HG02852 (cell line): ENCODE measurements around the gene SLC15A4.

Source experiments
- ATAC-seq: cut with Tn5 transposase; IDR thresholded peaks from one replicate; pipeline ENCODE4 v1.9.1; 2021; ENCODE audit warnings: mild to moderate bottlenecking, moderate library complexity; ENCODE audit not compliant: unreplicated experiment

SLC15A4 gene

GRCh38 chr12:128795530-128796361 lies 28.0 kb downstream of the SLC15A4 start:
- no peak for ATAC-seq

GRCh38 chr12:128794661-128795529 lies 28.9 kb downstream of the SLC15A4 start:
- no peak for ATAC-seq

DNA sequence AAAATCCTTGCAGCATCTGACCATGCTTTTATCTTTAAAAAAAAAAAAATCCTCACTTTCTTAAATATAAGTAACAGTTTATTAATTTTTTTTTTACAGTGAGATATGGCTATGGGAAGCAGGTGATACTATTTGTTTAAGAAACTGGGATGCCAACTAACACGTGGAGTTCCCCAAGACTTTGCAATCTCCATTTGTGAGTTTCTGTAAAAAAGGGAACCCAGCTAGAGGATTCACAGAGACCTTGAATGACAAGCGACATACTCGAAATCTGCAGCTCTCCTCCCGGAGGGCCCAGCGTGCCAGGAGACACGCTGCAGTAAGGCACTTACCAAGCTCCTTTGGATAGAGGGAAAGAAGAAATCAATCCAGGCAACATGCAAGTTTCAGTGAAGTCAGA lies 30.1 kb downstream of the SLC15A4 start:
- no peak for ATAC-seq

GRCh38 chr12:128792881-128793280 lies 30.9 kb downstream of the SLC15A4 start:
- no peak for ATAC-seq

GRCh38 chr12:128792398-128792797 lies 31.4 kb downstream of the SLC15A4 start:
- no peak for ATAC-seq

DNA sequence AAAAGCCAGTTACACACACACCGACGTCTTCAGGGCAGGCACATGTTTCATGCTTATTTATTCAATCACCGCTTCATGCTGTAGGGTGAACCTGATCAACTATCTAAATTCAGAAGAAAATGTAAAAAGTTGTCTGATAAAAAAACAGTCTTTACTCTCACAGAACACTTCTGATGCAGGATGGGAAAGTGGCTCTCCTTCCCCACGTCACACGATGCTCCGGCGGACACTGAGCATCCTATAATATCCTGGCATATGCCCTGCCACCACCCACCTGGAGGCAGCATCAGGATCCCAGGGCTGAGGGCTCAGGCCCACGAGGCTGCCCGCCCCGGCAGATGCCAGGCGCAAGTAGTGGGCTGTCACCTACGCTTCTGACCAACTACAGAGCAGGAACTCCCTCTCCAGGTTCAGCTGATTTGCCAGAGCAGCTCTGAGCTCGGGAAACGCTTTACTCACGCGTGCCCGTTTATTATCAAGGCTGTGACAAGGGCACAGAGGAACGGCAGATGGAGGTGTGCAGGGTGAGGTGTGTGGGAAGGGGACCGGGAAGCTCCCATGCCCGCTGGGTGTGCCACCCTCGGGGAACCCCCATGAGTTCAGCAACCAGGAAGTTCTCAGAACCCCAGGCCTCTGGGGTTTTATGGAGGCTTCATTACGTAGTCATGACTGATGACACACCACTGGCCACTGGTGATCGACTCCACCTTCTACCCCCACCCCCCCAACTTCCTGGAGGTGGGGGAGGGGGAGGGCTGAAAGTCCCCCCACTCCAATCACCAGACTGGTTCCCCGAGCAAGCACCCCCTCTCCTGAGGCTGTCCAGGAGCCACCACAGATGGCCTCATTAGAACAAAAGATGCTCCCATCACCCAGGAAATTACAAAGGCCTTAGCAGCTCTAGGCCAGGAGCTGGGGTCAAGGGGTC lies 32.1 kb downstream of the SLC15A4 start:
- no peak for ATAC-seq

DNA sequence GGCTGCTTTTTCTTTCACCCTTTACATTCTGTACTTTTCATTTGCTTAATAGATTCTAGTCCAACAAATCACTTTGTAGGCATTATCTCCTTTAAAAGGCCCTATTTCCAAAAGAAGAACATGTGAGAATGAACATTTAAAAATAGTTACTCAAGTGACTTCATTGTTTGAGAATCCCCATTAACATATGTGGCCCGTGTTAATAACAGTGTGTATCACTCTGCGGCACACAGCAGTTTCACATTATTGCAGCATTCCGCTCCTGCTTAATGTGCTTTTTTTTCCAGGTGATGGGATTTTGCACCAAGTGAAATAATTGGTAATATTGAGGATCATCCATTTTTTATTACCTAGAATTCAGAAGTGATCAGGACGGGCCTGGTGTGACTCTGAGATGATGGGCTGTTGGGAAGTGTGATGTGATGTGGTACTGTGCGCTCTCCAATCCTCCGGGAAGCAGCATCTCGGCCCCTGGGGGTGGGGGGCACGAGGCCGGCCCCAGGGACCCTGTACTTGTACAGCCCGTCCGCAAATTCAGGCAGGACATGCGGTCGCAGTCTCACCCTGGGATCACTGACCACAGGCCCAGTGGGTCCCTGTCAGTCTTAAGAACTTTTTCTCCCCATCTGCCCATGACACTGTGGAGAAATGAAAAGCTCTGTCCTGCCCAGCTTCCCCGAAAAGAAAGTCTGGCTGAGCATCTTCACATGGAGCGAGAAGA lies 32.9 kb downstream of the SLC15A4 start:
- ATAC-seq, result no peak

GRCh38 chr12:128790221-128790620 lies 33.5 kb downstream of the SLC15A4 start:
- ATAC-seq, result no peak

- no peak for ATAC-seq
Measured at GRCh38 chr12:128789356-128789929, 34.3 kb downstream of the SLC15A4 start.

DNA sequence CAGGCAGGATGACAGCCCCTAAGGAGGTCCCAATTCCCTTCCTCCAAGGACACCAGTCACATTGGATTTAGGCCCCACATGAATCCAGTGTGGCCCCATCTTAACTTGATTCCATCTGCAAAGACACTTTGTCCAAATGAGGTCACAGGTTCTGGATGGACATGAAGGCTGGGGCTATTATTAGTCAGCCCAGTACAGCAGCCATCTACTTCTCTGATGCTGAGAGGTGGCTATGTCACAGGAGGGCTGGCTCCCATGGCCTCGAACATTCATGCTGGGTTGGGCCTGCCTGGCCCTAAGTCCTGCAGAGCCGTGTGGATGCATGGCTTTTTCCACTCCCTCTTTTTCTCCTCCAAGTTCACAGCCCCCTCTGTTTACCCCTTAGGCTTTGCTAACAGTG lies 35.9 kb downstream of the SLC15A4 start:
- no peak for ATAC-seq

DNA sequence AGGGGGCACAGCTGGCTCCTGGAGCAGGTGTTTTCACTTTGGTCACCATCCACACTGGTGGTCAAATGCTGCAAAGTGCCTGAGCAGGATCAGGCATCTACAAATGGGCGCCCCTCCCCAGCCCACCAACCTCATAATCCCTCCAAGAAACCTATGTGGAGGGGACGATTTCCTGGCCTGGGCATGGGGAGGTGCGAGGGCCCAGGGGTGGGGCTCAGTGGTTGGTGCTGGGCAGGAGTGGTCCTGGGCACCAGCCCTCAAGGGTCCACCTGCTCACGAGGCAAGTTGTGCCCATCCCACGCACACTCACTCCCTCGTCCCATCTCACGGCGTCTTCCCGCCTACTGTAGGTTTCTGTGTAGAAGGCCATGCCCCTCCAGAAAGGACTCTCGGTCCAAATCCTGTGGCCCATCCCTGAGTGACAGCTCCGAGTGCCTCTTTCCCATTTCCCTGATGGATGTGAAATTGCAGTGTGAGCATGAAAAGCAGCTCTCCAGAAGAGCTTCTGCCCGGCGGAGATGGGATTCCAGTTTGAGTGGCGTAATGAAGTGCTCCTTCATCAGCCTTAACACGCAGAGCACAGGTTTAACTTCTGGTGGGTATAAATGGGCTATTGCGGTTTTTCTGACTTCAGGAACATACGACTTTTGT lies 36.9 kb downstream of the SLC15A4 start:
- no peak for ATAC-seq

GRCh38 chr12:128784030-128784760 lies 39.6 kb downstream of the SLC15A4 start:
- no peak for ATAC-seq

DNA sequence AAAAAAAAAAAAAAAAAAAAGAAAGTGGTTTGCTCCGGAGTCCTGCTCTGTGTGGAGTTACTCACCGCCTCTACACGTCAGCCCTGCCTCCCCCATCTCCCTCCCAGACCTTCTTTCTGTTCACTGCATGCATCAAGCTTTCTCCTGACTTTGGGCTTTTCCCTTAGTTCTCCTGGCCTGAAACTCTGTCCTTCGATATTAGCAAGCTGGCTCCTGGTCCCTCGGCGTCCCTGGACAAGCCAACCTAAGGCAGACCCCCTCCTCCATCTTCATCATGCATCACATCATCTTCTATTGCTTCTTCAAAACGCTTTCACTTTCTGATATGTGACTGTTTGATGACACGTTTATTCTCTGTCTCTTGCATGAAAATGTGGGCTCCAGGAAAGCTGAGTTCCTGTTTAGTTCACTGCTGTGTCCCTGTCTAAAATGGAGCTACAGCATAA lies 40.6 kb downstream of the SLC15A4 start:
- peak; percentile 84 for ATAC-seq

GRCh38 chr12:128779901-128780300 lies 43.9 kb downstream of the SLC15A4 start:
- no peak for ATAC-seq

- ATAC-seq, result no peak
Measured at GRCh38 chr12:128772249-128772648, 51.5 kb downstream of the SLC15A4 start.

DNA sequence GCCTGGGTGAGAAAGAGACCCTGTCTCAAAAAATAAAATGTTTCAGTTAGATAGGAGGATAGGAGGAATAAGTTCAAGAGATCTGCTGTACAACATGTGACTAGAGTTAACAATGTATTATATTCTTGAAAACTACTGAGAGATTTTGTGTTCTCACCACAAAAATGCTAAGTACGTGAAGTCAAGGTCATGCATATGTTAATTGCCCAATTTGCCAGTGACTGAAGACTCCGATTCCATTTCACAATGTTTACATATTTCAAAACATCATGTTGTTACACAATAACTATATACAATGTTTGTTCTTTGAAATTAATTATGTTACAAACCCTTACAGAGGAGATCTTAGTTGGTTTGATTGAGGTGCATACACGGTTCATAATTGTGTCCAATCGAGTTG lies 52.1 kb downstream of the SLC15A4 start:
- no peak for ATAC-seq

DNA sequence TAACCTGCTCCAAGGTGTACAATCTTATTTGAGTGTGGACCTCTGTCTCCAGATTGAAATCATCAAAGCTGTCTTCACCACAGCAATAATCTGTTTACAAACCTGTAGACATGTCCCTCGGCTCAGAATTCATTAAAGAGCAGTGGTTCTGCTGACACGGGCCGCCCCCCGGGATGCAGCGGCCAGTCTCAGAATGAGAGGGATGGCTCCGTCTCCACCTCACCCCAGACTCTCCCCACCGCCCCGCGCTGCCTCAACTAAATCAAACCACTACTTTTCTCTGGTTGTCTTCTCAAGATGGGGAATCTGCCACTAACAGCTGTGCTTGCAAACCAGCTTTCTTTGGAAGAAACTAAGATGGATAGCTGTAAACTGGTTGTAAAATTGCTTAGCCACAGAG lies 56.2 kb downstream of the SLC15A4 start:
- ATAC-seq, result no peak

- no peak for ATAC-seq
Measured at GRCh38 chr12:128766738-128767501, 56.8 kb downstream of the SLC15A4 start.
